ENCODE data around the gene VAV2.

Gene VAV2

GRCh38 chr9:133823189-133824105 is 168.7 kb downstream of the VAV2 start:
- DNase-seq (ENCODE audit: extremely low read depth, low read depth), result no peak
- TF ChIP-seq, protein P1, sequence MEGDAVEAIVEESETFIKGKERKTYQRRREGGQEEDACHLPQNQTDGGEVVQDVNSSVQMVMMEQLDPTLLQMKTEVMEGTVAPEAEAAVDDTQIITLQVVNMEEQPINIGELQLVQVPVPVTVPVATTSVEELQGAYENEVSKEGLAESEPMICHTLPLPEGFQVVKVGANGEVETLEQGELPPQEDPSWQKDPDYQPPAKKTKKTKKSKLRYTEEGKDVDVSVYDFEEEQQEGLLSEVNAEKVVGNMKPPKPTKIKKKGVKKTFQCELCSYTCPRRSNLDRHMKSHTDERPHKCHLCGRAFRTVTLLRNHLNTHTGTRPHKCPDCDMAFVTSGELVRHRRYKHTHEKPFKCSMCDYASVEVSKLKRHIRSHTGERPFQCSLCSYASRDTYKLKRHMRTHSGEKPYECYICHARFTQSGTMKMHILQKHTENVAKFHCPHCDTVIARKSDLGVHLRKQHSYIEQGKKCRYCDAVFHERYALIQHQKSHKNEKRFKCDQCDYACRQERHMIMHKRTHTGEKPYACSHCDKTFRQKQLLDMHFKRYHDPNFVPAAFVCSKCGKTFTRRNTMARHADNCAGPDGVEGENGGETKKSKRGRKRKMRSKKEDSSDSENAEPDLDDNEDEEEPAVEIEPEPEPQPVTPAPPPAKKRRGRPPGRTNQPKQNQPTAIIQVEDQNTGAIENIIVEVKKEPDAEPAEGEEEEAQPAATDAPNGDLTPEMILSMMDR (IDR thresholded peaks at IDR 0.05; ENCODE audit: low read depth, low read length, missing control alignments), result no peak
- no peak overlapping the region for H3K4me3 ChIP-seq (replicated peaks; ENCODE audit: low read depth, low read length)

GRCh38 chr9:133822430-133823065 is 169.6 kb downstream of the VAV2 start:
- DNase-seq (ENCODE audit: extremely low read depth, low read depth), result no peak
- TF ChIP-seq, protein P1 (IDR thresholded peaks at IDR 0.05; ENCODE audit: low read depth, low read length, missing control alignments), result no peak
- H3K4me3 ChIP-seq (replicated peaks; ENCODE audit: low read depth, low read length), result no peak overlapping the region

DNA sequence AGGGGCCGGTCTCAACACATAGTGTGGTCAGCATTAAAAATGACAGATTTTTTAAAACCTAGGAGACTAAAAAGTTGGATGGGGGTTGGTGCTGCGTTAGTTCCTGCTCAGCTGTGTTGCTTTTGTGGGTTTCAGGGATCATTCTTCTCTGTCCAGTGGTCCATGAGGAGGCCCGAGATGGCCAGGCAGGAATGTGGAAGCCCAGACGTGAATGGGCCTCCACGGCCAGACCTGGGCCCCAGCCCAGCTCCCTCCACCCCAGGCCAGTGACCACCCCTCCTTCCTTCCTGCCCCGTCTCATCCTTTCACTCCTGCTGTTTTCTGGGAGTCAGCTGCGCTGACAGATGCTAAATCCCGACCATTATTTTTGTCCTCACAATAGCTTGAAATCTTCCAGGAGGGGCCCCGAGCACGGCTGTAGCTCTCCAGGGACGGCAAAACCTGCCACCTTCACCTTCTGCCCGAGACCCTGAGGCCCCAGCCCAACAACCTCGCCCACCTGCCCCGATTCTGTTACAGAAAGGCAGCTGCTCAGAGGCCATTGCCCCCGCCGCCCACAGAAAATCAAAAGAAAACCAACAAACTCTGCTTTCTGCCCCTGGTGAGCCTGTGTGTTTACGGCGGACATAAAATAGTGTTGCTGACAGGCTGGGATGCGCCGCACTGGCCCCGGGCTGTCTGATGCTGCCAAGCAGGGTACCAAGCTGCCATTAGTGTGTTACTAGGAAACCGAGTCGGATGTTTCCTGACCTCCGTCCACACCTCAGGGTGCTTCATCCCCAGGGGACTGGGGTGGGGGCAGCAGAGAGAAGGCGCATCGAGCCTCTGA is 170.3 kb downstream of the VAV2 start:
- H3K4me3 ChIP-seq (replicated peaks; ENCODE audit: low read depth, low read length), result no peak overlapping the region
- TF ChIP-seq, protein P1 (IDR thresholded peaks at IDR 0.05; ENCODE audit: low read depth, low read length, missing control alignments), result no peak
- no peak for DNase-seq (ENCODE audit: extremely low read depth, low read depth)

DNA sequence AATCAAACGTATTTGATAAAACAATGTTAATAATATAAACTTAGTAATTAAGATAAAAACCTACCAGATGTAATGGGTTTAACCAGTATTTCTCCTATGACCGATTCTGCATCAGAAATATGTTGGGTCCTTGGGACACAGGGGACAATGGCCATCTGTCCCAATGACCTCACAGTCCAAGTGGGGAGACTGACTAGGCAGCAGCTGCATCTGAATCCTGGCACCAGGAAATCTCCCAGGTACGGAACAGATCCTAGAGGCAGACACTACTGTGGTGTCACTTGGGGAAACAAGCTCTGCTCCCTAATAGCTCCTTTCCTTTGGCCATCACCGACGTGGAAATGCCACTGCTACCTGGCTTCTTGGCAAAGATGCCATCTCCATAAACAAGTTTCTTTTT is 172.2 kb downstream of the VAV2 start:
- TF ChIP-seq, protein P1 (IDR thresholded peaks at IDR 0.05; ENCODE audit: low read depth, low read length, missing control alignments), result no peak
- DNase-seq (ENCODE audit: extremely low read depth, low read depth), result no peak
- H3K4me3 ChIP-seq (replicated peaks; ENCODE audit: low read depth, low read length), result no peak overlapping the region

- TF ChIP-seq, protein P1 (IDR thresholded peaks at IDR 0.05; ENCODE audit: low read depth, low read length, missing control alignments), result no peak
- H3K4me3 ChIP-seq (replicated peaks; ENCODE audit: low read depth, low read length), result no peak overlapping the region
- DNase-seq (ENCODE audit: extremely low read depth, low read depth), result no peak
These were observed 173.7 kb downstream of the VAV2 start for GRCh38 chr9:133818444-133818843.

- H3K4me3 ChIP-seq (replicated peaks; ENCODE audit: low read depth, low read length), result no peak overlapping the region
- TF ChIP-seq, protein P1 (IDR thresholded peaks at IDR 0.05; ENCODE audit: low read depth, low read length, missing control alignments), result no peak
- DNase-seq (ENCODE audit: extremely low read depth, low read depth), result no peak
These were observed 176.3 kb downstream of the VAV2 start for GRCh38 chr9:133815781-133816180.
